Mesendoderm (in vitro differentiated cells): ENCODE measurements around the gene MKI67.
"Not testable (repeated sequence)": the region's sequence is repeated elsewhere in the genome, so short reads cannot be mapped to it uniquely, and the experiment has no call there.

Experiments
- DNase-seq: peaks from one replicate; pipeline ENCODE4 v3.0.0; 2013
- H2AK5ac ChIP-seq: 2 replicates; pipeline ENCODE4 v1.6.1; 2013; ENCODE audit warnings: low read length, inconsistent platforms
- H2BK120ac ChIP-seq: 2 replicates; pipeline ENCODE4 v1.6.1; 2013; ENCODE audit warnings: low read depth, mild to moderate bottlenecking, low read length, moderate library complexity, mixed read lengths
- H2BK15ac ChIP-seq: replicated peaks from 2 replicates; pipeline ENCODE4 v1.6.1; 2013; ENCODE audit warnings: low read depth, mild to moderate bottlenecking, moderate library complexity
- H2BK5ac ChIP-seq: 2 replicates; pipeline ENCODE4 v1.6.1; 2013; ENCODE audit warnings: low read length, inconsistent platforms
- H3K18ac ChIP-seq: 2 replicates; pipeline ENCODE4 v1.6.1; 2013; ENCODE audit warnings: mild to moderate bottlenecking, low read length, mixed read lengths
- H3K23ac ChIP-seq: one replicate; pipeline ENCODE4 v1.6.1; 2013; ENCODE audit warnings: low read length
- H3K27ac ChIP-seq: 2 replicates; pipeline ENCODE4 v1.5.1; 2013; ENCODE audit warnings: low read depth, mild to moderate bottlenecking, inconsistent platforms, low read length, moderate library complexity
- H3K27me3 ChIP-seq: 2 replicates; pipeline ENCODE4 v1.6.1; 2013; ENCODE audit warnings: low read length, control low read depth, mild to moderate bottlenecking, inconsistent platforms; ENCODE audit not compliant: insufficient read depth, poor library complexity
- H3K36me3 ChIP-seq: 2 replicates; pipeline ENCODE4 v1.6.1; 2013; ENCODE audit warnings: low read length, inconsistent platforms; ENCODE audit not compliant: control insufficient read depth, insufficient read depth
- H3K4ac ChIP-seq: one replicate; pipeline ENCODE4 v1.6.1; 2013; ENCODE audit warnings: low read depth, mild to moderate bottlenecking, low read length, moderate library complexity
- H3K4me1 ChIP-seq: 2 replicates; pipeline ENCODE4 v1.6.1; 2013; ENCODE audit warnings: low read depth, low read length, inconsistent platforms; ENCODE audit not compliant: control insufficient read depth
- H3K4me2 ChIP-seq: 2 replicates; pipeline ENCODE4 v1.6.1; 2013; ENCODE audit warnings: low read length
- H3K4me3 ChIP-seq: 2 replicates; pipeline ENCODE4 v1.5.1; 2013; ENCODE audit warnings: mild to moderate bottlenecking, low read length
- H3K56ac ChIP-seq: one replicate; pipeline ENCODE4 v1.6.1; 2013; ENCODE audit warnings: low read length
- H3K79me1 ChIP-seq: 2 replicates; pipeline ENCODE4 v1.6.1; 2013; ENCODE audit warnings: low read length, inconsistent platforms
- H3K79me2 ChIP-seq: 2 replicates; pipeline ENCODE4 v1.6.1; 2013; ENCODE audit warnings: mild to moderate bottlenecking, low read length; ENCODE audit not compliant: control insufficient read depth, insufficient read depth
- H3K9ac ChIP-seq: 2 replicates; pipeline ENCODE4 v1.6.1; 2013; ENCODE audit warnings: low read length, inconsistent platforms
- H4K5ac ChIP-seq: one replicate; pipeline ENCODE4 v1.6.1; 2013; ENCODE audit warnings: low read length
- H4K8ac ChIP-seq: one replicate; pipeline ENCODE4 v1.6.1; 2013; ENCODE audit warnings: low read depth, mild to moderate bottlenecking, control low read depth, low read length, moderate library complexity
- WGBS: extraction: QIAGEN DNeasy Blood & Tissue Kit; methylation state at CpG from one replicate; pipeline ENCODE4 v1.1.7; 2013; ENCODE audit warnings: low lambda C conversion rate, missing lambda C conversion rate; ENCODE audit not compliant: insufficient coverage; ENCODE audit errors: extremely low coverage; 5-methylcytosine and 5-hydroxymethylcytosine counted together

Gene MKI67

DNA sequence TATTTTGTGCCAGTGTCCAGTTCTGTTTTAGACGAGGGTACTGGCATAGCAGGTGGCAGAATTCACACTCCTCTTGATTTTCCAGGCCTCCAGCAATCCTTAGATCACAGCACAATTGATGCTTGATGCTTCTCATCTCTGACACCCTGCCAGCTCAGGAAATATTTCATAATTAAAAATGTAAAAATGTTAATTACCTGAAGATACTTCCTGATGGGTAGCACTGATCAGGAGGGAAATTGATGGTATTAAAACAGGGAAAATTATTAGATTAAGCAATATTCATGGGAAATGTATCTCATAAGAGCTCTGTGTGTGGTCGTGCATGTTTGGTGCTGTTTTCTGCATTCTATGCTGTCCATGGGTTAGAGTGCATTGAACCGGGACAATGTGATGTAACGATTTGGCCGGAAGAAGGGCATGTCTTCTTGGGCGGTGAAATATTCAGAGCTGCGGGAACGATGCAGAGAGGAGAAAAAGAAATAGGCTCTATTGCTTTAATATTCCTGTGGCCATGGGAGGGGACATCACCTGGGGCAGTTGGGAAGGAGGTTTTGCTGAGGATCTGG lies 43.7 kb upstream of the MKI67 start:
- Histone ChIP-seq H2BK5ac (no peak overlapping the region), H3K18ac (no peak overlapping the region), H3K79me1 (no peaks in the 10 kb centered on the region), H3K27me3 (no peaks in the 10 kb centered on the region), H3K56ac (no peak overlapping the region), H3K23ac (no peak overlapping the region), H3K4me1 (no peaks in the 10 kb centered on the region), H2AK5ac (no peak overlapping the region), H2BK120ac (no peak overlapping the region), H3K27ac (no peak overlapping the region), H3K79me2 (no peaks in the 10 kb centered on the region), H3K4me3 (no peak overlapping the region), H3K9ac (no peak overlapping the region), H3K4ac (no peak overlapping the region), H4K5ac (no peak overlapping the region), H2BK15ac (no peak overlapping the region), H4K8ac (no peak overlapping the region), H3K4me2 (no peak overlapping the region), H3K36me3 (no peaks in the 10 kb centered on the region)
- no CpG with 5 or more reads among the region's 8 CpGs for WGBS
- no peak for DNase-seq

GRCh38 chr10:128167926-128168520 lies 41.8 kb upstream of the MKI67 start:
- no peak overlapping the region for H2BK5ac ChIP-seq

GRCh38 chr10:128167123-128167522 lies 40.9 kb upstream of the MKI67 start:
- no CpG with 5 or more reads among the region's 6 CpGs for WGBS
- not testable (repeated sequence) for H3K4ac ChIP-seq, DNase-seq

More at GRCh38 chr10:128167926-128168520, 41.8 kb upstream of the MKI67 start:
- no peak overlapping the region for H2AK5ac ChIP-seq
- no peak for DNase-seq
- no peaks in the 10 kb centered on the region for H3K79me1 ChIP-seq
- no peaks in the 10 kb centered on the region for H3K36me3 ChIP-seq
- H4K5ac ChIP-seq, result no peak overlapping the region
- no peaks in the 10 kb centered on the region for H3K27me3 ChIP-seq
- H3K9ac ChIP-seq, result no peak overlapping the region
- H2BK15ac ChIP-seq, result no peak overlapping the region
- H4K8ac ChIP-seq, result no peak overlapping the region
- H3K27ac ChIP-seq, result no peak overlapping the region
- no peak overlapping the region for H3K4me3 ChIP-seq
- no CpG with 5 or more reads among the region's 3 CpGs for WGBS
- H2BK120ac ChIP-seq, result no peak overlapping the region
- no peak overlapping the region for H3K18ac ChIP-seq
- H3K79me2 ChIP-seq, result no peaks in the 10 kb centered on the region
- no peak overlapping the region for H3K56ac ChIP-seq
- H3K4me2 ChIP-seq, result no peak overlapping the region
- no peaks in the 10 kb centered on the region for H3K4me1 ChIP-seq
- H3K4ac ChIP-seq, result no peak overlapping the region
- H3K23ac ChIP-seq, result no peak overlapping the region

DNA sequence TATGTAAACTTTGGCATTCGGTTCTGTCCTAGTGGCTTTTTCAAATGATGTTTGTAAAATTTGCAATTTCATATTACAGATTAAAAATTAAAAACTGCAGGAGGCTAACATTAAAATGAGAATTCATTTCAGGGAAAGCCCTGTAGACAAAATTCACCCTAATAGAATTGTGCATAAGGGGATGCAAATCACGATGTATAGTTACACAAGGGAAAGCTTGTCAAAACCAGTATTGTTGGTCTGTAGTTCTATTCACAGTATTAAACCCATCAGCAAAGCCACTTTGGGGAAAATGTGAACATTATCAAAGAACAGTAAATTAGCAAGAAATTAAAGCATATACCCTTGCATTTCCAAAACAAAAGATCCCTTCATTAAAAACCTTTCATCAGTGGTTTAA lies 39.9 kb upstream of the MKI67 start:
- H3K4me3 ChIP-seq, result no peak overlapping the region
- no peak overlapping the region for H3K27ac ChIP-seq
- H3K4me2 ChIP-seq, result no peak overlapping the region
- H4K8ac ChIP-seq, result no peak overlapping the region
- H3K36me3 ChIP-seq, result no peaks in the 10 kb centered on the region
- no peak overlapping the region for H3K56ac ChIP-seq
- H4K5ac ChIP-seq, result no peak overlapping the region
- H3K4ac ChIP-seq, result no peak overlapping the region
- H2BK15ac ChIP-seq, result no peak overlapping the region
- no peaks in the 10 kb centered on the region for H3K79me1 ChIP-seq
- H3K27me3 ChIP-seq, result no peaks in the 10 kb centered on the region
- H3K18ac ChIP-seq, result no peak overlapping the region
- no peak overlapping the region for H3K9ac ChIP-seq
- H3K79me2 ChIP-seq, result no peaks in the 10 kb centered on the region
- no peaks in the 10 kb centered on the region for H3K4me1 ChIP-seq
- no CpG with 5 or more reads among the region's 2 CpGs for WGBS
- H2BK120ac ChIP-seq, result no peak overlapping the region
- no peak overlapping the region for H3K23ac ChIP-seq
- H2BK5ac ChIP-seq, result no peak overlapping the region
- DNase-seq, result no peak
- H2AK5ac ChIP-seq, result no peak overlapping the region

More at GRCh38 chr10:128167123-128167522, 40.9 kb upstream of the MKI67 start:
- H3K36me3 ChIP-seq, H3K79me2 ChIP-seq, H2BK5ac ChIP-seq, H3K56ac ChIP-seq, H3K23ac ChIP-seq, H2BK15ac ChIP-seq, H3K27me3 ChIP-seq, H2BK120ac ChIP-seq, H3K4me2 ChIP-seq, H4K5ac ChIP-seq, H3K18ac ChIP-seq, H3K27ac ChIP-seq, H3K79me1 ChIP-seq, H3K4me1 ChIP-seq, H2AK5ac ChIP-seq, H3K4me3 ChIP-seq, H4K8ac ChIP-seq, H3K9ac ChIP-seq: not testable (repeated sequence)

GRCh38 chr10:128165536-128165935 lies 39.3 kb upstream of the MKI67 start:
- no CpG with 5 or more reads among the region's 6 CpGs for WGBS
- Histone ChIP-seq H3K4ac (no peak overlapping the region), H2BK5ac (no peak overlapping the region)

DNA sequence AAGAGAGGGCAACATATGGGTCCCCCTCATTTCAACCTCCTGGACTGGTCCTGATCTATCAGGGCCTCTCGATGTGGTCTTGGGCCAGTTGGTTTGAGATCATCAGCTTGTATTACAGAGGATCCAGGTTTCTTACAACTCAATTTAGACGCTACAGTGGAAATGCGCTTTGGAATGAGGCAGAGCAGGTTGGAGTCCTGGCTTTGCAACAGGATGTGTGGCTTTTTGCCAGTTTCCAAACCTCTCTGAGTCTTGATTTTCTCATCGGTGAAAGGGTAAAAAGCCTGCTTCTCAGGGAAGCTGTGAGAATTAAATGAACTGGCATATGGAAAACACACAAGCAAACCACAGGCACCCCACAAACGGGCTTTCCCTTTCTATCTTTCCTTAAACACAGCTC lies 37.5 kb upstream of the MKI67 start:
- H4K8ac ChIP-seq, result no peak overlapping the region
- DNase-seq, result no peak

More at GRCh38 chr10:128165536-128165935, 39.3 kb upstream of the MKI67 start:
- Histone ChIP-seq H3K4me2 (no peak overlapping the region), H2BK120ac (no peak overlapping the region), H4K8ac (no peak overlapping the region), H3K27me3 (no peaks in the 10 kb centered on the region), H3K4me1 (no peaks in the 10 kb centered on the region), H3K23ac (no peak overlapping the region), H3K27ac (no peak overlapping the region), H4K5ac (no peak overlapping the region), H3K79me2 (no peaks in the 10 kb centered on the region), H3K79me1 (no peaks in the 10 kb centered on the region), H3K36me3 (no peaks in the 10 kb centered on the region), H3K4me3 (no peak overlapping the region), H2BK15ac (no peak overlapping the region), H3K56ac (no peak overlapping the region), H3K9ac (no peak overlapping the region), H3K18ac (no peak overlapping the region), H2AK5ac (no peak overlapping the region)
- peak; percentile 11 for DNase-seq

More for the DNA sequence above, 37.5 kb upstream of the MKI67 start:
- H2BK5ac ChIP-seq, result no peak overlapping the region
- no peak overlapping the region for H2AK5ac ChIP-seq
- H3K79me2 ChIP-seq, result no peaks in the 10 kb centered on the region
- WGBS, result no CpG with 5 or more reads among the region's 5 CpGs
- no peak overlapping the region for H3K56ac ChIP-seq
- no peak overlapping the region for H3K4me2 ChIP-seq
- no peaks in the 10 kb centered on the region for H3K4me1 ChIP-seq
- no peak overlapping the region for H3K27ac ChIP-seq
- no peak overlapping the region for H3K23ac ChIP-seq
- no peaks in the 10 kb centered on the region for H3K79me1 ChIP-seq
- no peak overlapping the region for H3K9ac ChIP-seq
- no peak overlapping the region for H2BK15ac ChIP-seq
- H3K36me3 ChIP-seq, result no peaks in the 10 kb centered on the region
- no peak overlapping the region for H2BK120ac ChIP-seq
- no peak overlapping the region for H4K5ac ChIP-seq
- H3K27me3 ChIP-seq, result no peaks in the 10 kb centered on the region
- H3K4me3 ChIP-seq, result no peak overlapping the region
- H3K18ac ChIP-seq, result no peak overlapping the region
- H3K4ac ChIP-seq, result no peak overlapping the region
